GM21529 (cell line): ENCODE measurements around the gene ST6GALNAC5.

Source experiments
- ATAC-seq: cut with Tn5 transposase; IDR thresholded peaks from one replicate; pipeline ENCODE4 v1.9.1; 2021; ENCODE audit not compliant: unreplicated experiment

ST6GALNAC5 gene

GRCh38 chr1:77039739-77040138, 172.5 kb downstream of the ST6GALNAC5 start:
- no peak for ATAC-seq

- ATAC-seq, result no peak
Observed at GRCh38 chr1:77040826-77041225, 173.5 kb downstream of the ST6GALNAC5 start.

- no peak for ATAC-seq
Observed at GRCh38 chr1:77044133-77044849, 177.0 kb downstream of the ST6GALNAC5 start.

- no peak for ATAC-seq
Observed at GRCh38 chr1:77047575-77047974, 180.3 kb downstream of the ST6GALNAC5 start.

- no peak for ATAC-seq
Observed at GRCh38 chr1:77047978-77048614, 180.8 kb downstream of the ST6GALNAC5 start.

GRCh38 chr1:77048615-77049005, 181.3 kb downstream of the ST6GALNAC5 start:
- ATAC-seq, result no peak

GRCh38 chr1:77051425-77051824, 184.1 kb downstream of the ST6GALNAC5 start:
- no peak for ATAC-seq

GRCh38 chr1:77056525-77056924, 189.2 kb downstream of the ST6GALNAC5 start:
- ATAC-seq, result no peak

- no peak for ATAC-seq
Observed at GRCh38 chr1:77057994-77058585, 190.8 kb downstream of the ST6GALNAC5 start.

GRCh38 chr1:77060000-77060399, 192.7 kb downstream of the ST6GALNAC5 start:
- ATAC-seq, result no peak

- no peak for ATAC-seq
Observed at GRCh38 chr1:77061162-77061561, 193.9 kb downstream of the ST6GALNAC5 start.

- ATAC-seq, result no peak
Observed at GRCh38 chr1:77063118-77063517, 195.8 kb downstream of the ST6GALNAC5 start.

- ATAC-seq, result no peak
Observed at GRCh38 chr1:77064246-77064645, 197.0 kb downstream of the ST6GALNAC5 start.

GRCh38 chr1:77065693-77066342, 198.5 kb downstream of the ST6GALNAC5 start:
- ATAC-seq, result no peak

- ATAC-seq, result no peak
Observed at GRCh38 chr1:77068013-77068412, 200.7 kb downstream of the ST6GALNAC5 start.

GRCh38 chr1:77076759-77077158, 209.5 kb downstream of the ST6GALNAC5 start:
- no peak for ATAC-seq

GRCh38 chr1:77081834-77082233, 214.6 kb downstream of the ST6GALNAC5 start:
- no peak for ATAC-seq

GRCh38 chr1:77084457-77084856, 217.2 kb downstream of the ST6GALNAC5 start:
- no peak for ATAC-seq

- no peak for ATAC-seq
Observed at GRCh38 chr1:77085109-77085508, 217.8 kb downstream of the ST6GALNAC5 start.

GRCh38 chr1:77089756-77090155, 222.5 kb downstream of the ST6GALNAC5 start:
- no peak for ATAC-seq

GRCh38 chr1:77095236-77095635, 228.0 kb downstream of the ST6GALNAC5 start:
- ATAC-seq, result no peak
